ENCODE data around the gene WNT8A. TPM values are rescaled to one million over a fixed set of nuclear protein-coding genes. Genes with fewer than 3 reads are reported as not detected.
A peak's percentile ranks its signal among the peaks of the same experiment; 100 is the strongest.

WNT8A gene
- total RNA-seq, 1 experiment from 2014 or later = not detected

GRCh38 chr5:138091685-138092084, 7.9 kb downstream of the WNT8A start:
- no peak for DNase-seq (ENCODE audit: low spot score)

- no peak for DNase-seq (ENCODE audit: low spot score)
Measured at GRCh38 chr5:138092301-138092700, 8.5 kb downstream of the WNT8A start.

GRCh38 chr5:138093036-138093435, 9.2 kb downstream of the WNT8A start:
- no peak for DNase-seq (ENCODE audit: low spot score)

- no peak for DNase-seq (ENCODE audit: low spot score)
Measured at GRCh38 chr5:138095100-138095907, 11.5 kb downstream of the WNT8A start.

GRCh38 chr5:138096363-138096762, 12.5 kb downstream of the WNT8A start:
- DNase-seq (ENCODE audit: low spot score) = no peak

GRCh38 chr5:138096997-138097828, 13.4 kb downstream of the WNT8A start:
- DNase-seq (ENCODE audit: low spot score) = no peak

GRCh38 chr5:138102454-138103318, 18.9 kb downstream of the WNT8A start:
- no peak for DNase-seq (ENCODE audit: low spot score)

GRCh38 chr5:138103319-138103637, 19.4 kb downstream of the WNT8A start:
- no peak for DNase-seq (ENCODE audit: low spot score)

GRCh38 chr5:138105709-138106108, 21.9 kb downstream of the WNT8A start:
- DNase-seq (ENCODE audit: low spot score) = no peak

GRCh38 chr5:138107213-138107612, 23.4 kb downstream of the WNT8A start:
- no peak for DNase-seq (ENCODE audit: low spot score)

GRCh38 chr5:138109463-138110265, 25.8 kb downstream of the WNT8A start:
- no peak for DNase-seq (ENCODE audit: low spot score)

GRCh38 chr5:138110266-138110963, 26.6 kb downstream of the WNT8A start:
- DNase-seq (ENCODE audit: low spot score) = peak; percentile 20

GRCh38 chr5:138111181-138111580, 27.3 kb downstream of the WNT8A start:
- DNase-seq (ENCODE audit: low spot score) = no peak

- peak; percentile 47 for DNase-seq (ENCODE audit: low spot score)
Measured at GRCh38 chr5:138111937-138112336, 28.1 kb downstream of the WNT8A start.

- no peak for DNase-seq (ENCODE audit: low spot score)
Measured at GRCh38 chr5:138115254-138115653, 31.4 kb downstream of the WNT8A start.

- no peak for DNase-seq (ENCODE audit: low spot score)
Measured at GRCh38 chr5:138128334-138128733, 44.5 kb downstream of the WNT8A start.

GRCh38 chr5:138129347-138129746, 45.5 kb downstream of the WNT8A start:
- no peak for DNase-seq (ENCODE audit: low spot score)

- no peak for DNase-seq (ENCODE audit: low spot score)
Measured at GRCh38 chr5:138132543-138132942, 48.7 kb downstream of the WNT8A start.

GRCh38 chr5:138138949-138139780, 55.3 kb downstream of the WNT8A start, which contains the start of gene NME5:
Gene NME5, minus strand, starts transcription at chr5:138139428. Its CDS starts 648 bp downstream, at chr5:138138780.
- peak; percentile 68 for DNase-seq (ENCODE audit: low spot score)

GRCh38 chr5:138139781-138140090, 55.9 kb downstream of the WNT8A start:
- DNase-seq (ENCODE audit: low spot score) = no peak
